SK-N-MC (cell line): ENCODE data around the gene DLX6.

ENCODE experiments used
- EZH2 ChIP-seq: fragments of 200-600 bp; sonication (generic); IDR thresholded peaks from one replicate; pipeline ENCODE4 v1.6.1; 2017; ENCODE audit warnings: antibody characterized with exemption
- FOXP2 ChIP-seq: optimal IDR thresholded peaks from 2 replicates; pipeline ENCODE3; 2011; ENCODE audit warnings: mild to moderate bottlenecking, moderate library complexity; ENCODE audit not compliant: insufficient read depth; ENCODE audit errors: extremely low read length, control extremely low read depth
- POLR2AphosphoS5 ChIP-seq: IDR thresholded peaks from 2 replicates; pipeline ENCODE4 v1.6.1; 2012; ENCODE audit warnings: mild to moderate bottlenecking, low read depth, low read length, borderline replicate concordance

- TF ChIP-seq POLR2AphosphoS5 = no peak
- TF ChIP-seq EZH2 = no peak
- no peak for TF ChIP-seq FOXP2
Observed at GRCh38 chr7:97006055-97006815, 882 bp downstream of the DLX6 start.
